ENCODE data around the gene LIF.

The LIF gene

DNA sequence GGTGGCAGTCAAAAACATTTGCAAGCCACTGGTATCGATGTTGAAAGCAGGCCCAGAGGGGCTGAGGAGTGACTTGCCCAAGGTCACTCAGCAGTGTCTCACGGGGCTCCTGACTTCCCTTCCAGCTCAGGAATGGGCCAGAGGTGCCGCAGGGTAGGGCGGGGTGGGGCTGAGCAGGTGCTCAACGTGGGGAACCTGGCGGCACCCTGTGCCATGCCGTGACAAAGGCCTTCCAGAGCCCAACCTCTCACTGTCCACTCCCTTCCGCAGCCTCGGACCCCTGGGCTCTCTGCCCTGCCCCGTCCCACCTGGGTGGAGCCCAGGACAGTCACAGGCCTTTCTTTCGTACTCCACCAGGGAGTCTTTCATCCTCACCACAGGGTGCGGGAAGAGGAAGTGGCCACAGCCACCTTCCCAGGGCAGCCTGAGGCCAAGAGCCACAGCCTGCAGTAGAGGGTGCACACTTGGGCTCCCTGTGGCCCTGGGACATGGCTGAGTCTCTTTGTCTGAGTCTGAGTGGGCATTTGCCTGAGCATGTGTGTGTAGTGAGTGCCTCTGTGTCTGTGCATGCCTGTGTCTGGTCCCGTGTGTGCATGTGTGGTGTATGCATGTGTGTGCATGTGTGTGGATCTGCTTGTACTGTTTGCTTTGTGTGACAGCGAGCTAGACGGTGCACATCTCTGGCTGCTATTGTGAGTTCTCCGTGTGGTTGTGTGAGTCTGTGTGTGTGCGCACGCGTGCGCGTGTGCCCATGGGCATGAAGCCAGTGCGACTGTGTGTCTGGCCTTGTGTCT is 6.0 kb upstream of the LIF start:
- H3K9ac ChIP-seq (ENCODE audit: low read length) = no peak overlapping the region
- H3K4me1 ChIP-seq (ENCODE audit: control insufficient read depth, insufficient read depth, low read length) = peaks cover 2% of the 10 kb centered on the region
- no peak overlapping the region for H3K27ac ChIP-seq (ENCODE audit: low read depth, low read length)
- no peaks in the 10 kb centered on the region for H3K36me3 ChIP-seq (ENCODE audit: control insufficient read depth, insufficient read depth, low read length)
- peak overlapping the region; percentile 0 for H3K4me3 ChIP-seq (ENCODE audit: low read length)
- H3K27me3 ChIP-seq (ENCODE audit: control insufficient read depth, insufficient read depth, low read length) = no peaks in the 10 kb centered on the region

GRCh38 chr22:30251711-30252110 is 5.2 kb upstream of the LIF start:
- peaks cover 2% of the 10 kb centered on the region for H3K4me1 ChIP-seq (ENCODE audit: control insufficient read depth, insufficient read depth, low read length)
- peaks cover 4% of the 10 kb centered on the region for H3K27me3 ChIP-seq (ENCODE audit: control insufficient read depth, insufficient read depth, low read length)
- no peak overlapping the region for H3K9ac ChIP-seq (ENCODE audit: low read length)
- no peak overlapping the region for H3K4me3 ChIP-seq (ENCODE audit: low read length)
- H3K36me3 ChIP-seq (ENCODE audit: control insufficient read depth, insufficient read depth, low read length) = no peaks in the 10 kb centered on the region
- no peak overlapping the region for H3K27ac ChIP-seq (ENCODE audit: low read depth, low read length)

DNA sequence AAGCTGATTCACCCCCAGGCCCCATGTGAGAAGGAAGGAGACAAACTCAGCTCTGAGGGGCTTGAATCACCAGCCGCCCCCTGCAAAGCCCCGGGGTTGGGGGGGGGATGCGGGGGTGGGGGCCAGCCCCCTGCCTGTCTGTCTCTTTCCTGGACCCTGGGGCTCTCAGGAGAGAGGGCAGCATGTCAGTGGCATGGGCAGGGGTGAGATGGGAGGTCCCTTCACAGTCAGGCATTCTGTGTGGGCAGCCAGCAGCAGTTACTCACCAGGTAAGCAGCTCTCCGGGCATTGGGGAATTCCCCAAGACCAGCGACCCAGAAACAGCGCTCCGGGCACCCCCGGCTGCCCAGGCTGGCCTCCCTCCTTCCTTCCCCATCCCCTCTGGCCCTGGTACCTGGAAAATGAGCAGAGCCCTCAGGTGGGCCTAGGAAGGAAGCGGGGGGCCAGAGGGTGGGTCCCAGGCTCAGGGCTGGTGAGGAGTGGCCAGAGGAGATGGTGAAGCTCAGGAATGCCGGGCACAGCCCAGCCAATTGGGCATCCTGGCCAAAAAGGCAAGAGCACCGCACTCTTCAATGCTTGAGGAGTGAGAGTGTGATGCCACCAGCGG is 4.2 kb upstream of the LIF start:
- peaks cover 4% of the 10 kb centered on the region for H3K27me3 ChIP-seq (ENCODE audit: control insufficient read depth, insufficient read depth, low read length)
- H3K4me3 ChIP-seq (ENCODE audit: low read length) = no peak overlapping the region
- H3K4me1 ChIP-seq (ENCODE audit: control insufficient read depth, insufficient read depth, low read length) = no peaks in the 10 kb centered on the region
- H3K9ac ChIP-seq (ENCODE audit: low read length) = no peak overlapping the region
- no peaks in the 10 kb centered on the region for H3K36me3 ChIP-seq (ENCODE audit: control insufficient read depth, insufficient read depth, low read length)
- H3K27ac ChIP-seq (ENCODE audit: low read depth, low read length) = no peak overlapping the region

GRCh38 chr22:30250039-30250565 is 3.5 kb upstream of the LIF start:
- H3K4me1 ChIP-seq (ENCODE audit: control insufficient read depth, insufficient read depth, low read length) = no peaks in the 10 kb centered on the region
- no peak overlapping the region for H3K27ac ChIP-seq (ENCODE audit: low read depth, low read length)
- no peak overlapping the region for H3K9ac ChIP-seq (ENCODE audit: low read length)
- no peaks in the 10 kb centered on the region for H3K36me3 ChIP-seq (ENCODE audit: control insufficient read depth, insufficient read depth, low read length)
- H3K4me3 ChIP-seq (ENCODE audit: low read length) = no peak overlapping the region
- H3K27me3 ChIP-seq (ENCODE audit: control insufficient read depth, insufficient read depth, low read length) = peaks cover 6% of the 10 kb centered on the region

- Histone ChIP-seq H3K27me3 (ENCODE audit: control insufficient read depth, insufficient read depth, low read length) (peaks cover 11% of the 10 kb centered on the region), H3K4me1 (ENCODE audit: control insufficient read depth, insufficient read depth, low read length) (no peaks in the 10 kb centered on the region), H3K4me3 (ENCODE audit: low read length) (no peak overlapping the region), H3K36me3 (ENCODE audit: control insufficient read depth, insufficient read depth, low read length) (no peaks in the 10 kb centered on the region), H3K9ac (ENCODE audit: low read length) (no peak overlapping the region), H3K27ac (ENCODE audit: low read depth, low read length) (no peak overlapping the region)
Measured at GRCh38 chr22:30249049-30250038, 2.8 kb upstream of the LIF start.

- peaks cover 11% of the 10 kb centered on the region for H3K27me3 ChIP-seq (ENCODE audit: control insufficient read depth, insufficient read depth, low read length)
Measured at GRCh38 chr22:30248484-30248883, 1.9 kb upstream of the LIF start.

DNA sequence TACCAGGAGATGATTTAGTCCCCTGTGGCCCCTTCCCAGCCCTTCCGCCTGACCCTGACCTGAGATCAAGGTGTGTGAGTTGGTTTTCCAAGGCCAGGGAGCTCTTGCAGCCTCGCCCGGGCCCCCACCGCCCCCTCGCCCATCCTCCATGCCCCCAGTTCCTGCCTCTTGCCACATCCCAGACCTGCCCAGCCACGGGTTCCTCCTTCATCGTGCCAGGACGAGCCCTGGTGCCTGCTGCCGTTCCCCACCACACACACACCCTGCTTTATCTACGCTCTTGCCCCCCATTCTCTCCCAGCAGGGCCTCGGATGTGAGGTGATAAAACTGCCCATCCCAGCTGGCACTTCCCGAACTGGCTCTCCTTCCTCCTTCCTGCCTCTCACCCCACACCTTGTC is 1.4 kb upstream of the LIF start:
- Histone ChIP-seq H3K36me3 (ENCODE audit: control insufficient read depth, insufficient read depth, low read length) (no peaks in the 10 kb centered on the region), H3K27ac (ENCODE audit: low read depth, low read length) (no peak overlapping the region), H3K27me3 (ENCODE audit: control insufficient read depth, insufficient read depth, low read length) (peaks cover 11% of the 10 kb centered on the region), H3K4me1 (ENCODE audit: control insufficient read depth, insufficient read depth, low read length) (no peaks in the 10 kb centered on the region), H3K9ac (ENCODE audit: low read length) (no peak overlapping the region), H3K4me3 (ENCODE audit: low read length) (no peak overlapping the region)

More at GRCh38 chr22:30248484-30248883, 1.9 kb upstream of the LIF start:
- H3K4me3 ChIP-seq (ENCODE audit: low read length) = no peak overlapping the region
- H3K36me3 ChIP-seq (ENCODE audit: control insufficient read depth, insufficient read depth, low read length) = no peaks in the 10 kb centered on the region
- H3K9ac ChIP-seq (ENCODE audit: low read length) = no peak overlapping the region
- H3K27ac ChIP-seq (ENCODE audit: low read depth, low read length) = no peak overlapping the region
- H3K4me1 ChIP-seq (ENCODE audit: control insufficient read depth, insufficient read depth, low read length) = no peaks in the 10 kb centered on the region

DNA sequence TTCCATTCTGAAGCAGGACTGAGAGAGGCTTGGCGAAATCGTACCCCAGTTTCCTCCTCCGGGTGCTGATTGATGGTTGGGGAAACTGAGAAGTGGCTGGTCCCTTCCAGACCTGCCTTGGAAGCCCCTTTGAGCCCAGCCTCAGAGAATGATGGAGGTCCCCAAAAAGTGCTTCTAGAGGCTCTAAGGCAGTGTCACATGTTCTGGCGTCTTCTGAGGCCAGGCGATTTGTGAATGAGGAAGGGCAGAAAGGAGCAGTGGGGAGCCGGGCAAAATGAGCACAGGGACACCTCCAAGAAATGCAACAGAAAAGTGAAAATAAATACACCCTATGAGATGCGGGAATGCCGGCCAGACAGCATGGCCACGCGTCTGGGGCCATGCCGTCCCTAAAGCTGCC is 1.0 kb upstream of the LIF start:
- Histone ChIP-seq H3K4me1 (ENCODE audit: control insufficient read depth, insufficient read depth, low read length) (no peaks in the 10 kb centered on the region), H3K9ac (ENCODE audit: low read length) (no peak overlapping the region), H3K27ac (ENCODE audit: low read depth, low read length) (no peak overlapping the region), H3K27me3 (ENCODE audit: control insufficient read depth, insufficient read depth, low read length) (peaks cover 11% of the 10 kb centered on the region), H3K4me3 (ENCODE audit: low read length) (no peak overlapping the region), H3K36me3 (ENCODE audit: control insufficient read depth, insufficient read depth, low read length) (no peaks in the 10 kb centered on the region)

GRCh38 chr22:30246814-30247376 is 336 bp upstream of the LIF start:
- H3K27ac ChIP-seq (ENCODE audit: low read depth, low read length) = no peak overlapping the region
- no peaks in the 10 kb centered on the region for H3K36me3 ChIP-seq (ENCODE audit: control insufficient read depth, insufficient read depth, low read length)

DNA sequence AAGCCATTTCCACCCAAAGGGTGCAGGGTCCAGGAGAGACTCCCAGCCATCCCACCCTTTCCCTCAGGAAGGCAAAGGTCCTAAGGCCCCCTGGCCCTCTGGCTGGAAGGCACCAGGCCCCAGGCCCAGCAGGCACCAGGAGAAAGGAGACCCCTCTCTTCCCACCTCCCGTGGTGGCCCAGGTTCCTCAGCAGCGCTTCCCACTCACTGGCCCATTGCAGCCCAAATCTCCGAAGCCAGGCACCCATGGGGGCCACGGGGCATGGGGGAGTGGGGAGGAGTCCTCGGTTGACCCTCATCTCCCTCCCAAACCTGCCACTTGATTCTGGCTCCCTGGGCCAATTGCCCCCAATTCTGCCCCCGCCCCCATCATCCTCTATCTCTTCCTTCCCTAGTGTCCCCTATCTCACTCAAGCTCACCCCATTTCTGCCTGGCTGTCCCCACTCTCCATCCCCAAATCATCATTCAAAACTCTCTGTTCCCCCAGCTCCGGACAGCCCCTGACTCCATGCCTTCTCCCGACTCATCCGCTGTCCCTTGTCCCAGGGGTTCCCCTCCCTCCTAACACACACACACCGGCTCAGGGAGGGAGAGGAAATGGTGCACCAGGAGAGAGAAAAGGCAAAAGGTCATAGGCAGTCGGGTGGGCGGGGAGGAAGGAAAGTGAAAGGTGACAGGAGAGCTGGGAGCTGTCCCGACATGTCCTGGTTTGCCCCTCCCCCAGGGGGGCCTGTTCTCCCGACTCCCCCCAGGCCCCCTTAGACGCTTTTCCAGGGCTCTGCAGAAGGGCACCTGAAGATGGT is 1.2 kb downstream of the LIF start:
- Histone ChIP-seq H3K27me3 (ENCODE audit: control insufficient read depth, insufficient read depth, low read length) (peaks cover 11% of the 10 kb centered on the region), H3K4me1 (ENCODE audit: control insufficient read depth, insufficient read depth, low read length) (no peaks in the 10 kb centered on the region), H3K36me3 (ENCODE audit: control insufficient read depth, insufficient read depth, low read length) (no peaks in the 10 kb centered on the region), H3K27ac (ENCODE audit: low read depth, low read length) (no peak overlapping the region), H3K9ac (ENCODE audit: low read length) (no peak overlapping the region), H3K4me3 (ENCODE audit: low read length) (peak overlapping the region; percentile 74)

More at GRCh38 chr22:30246814-30247376, 336 bp upstream of the LIF start:
- Histone ChIP-seq H3K4me1 (ENCODE audit: control insufficient read depth, insufficient read depth, low read length) (no peaks in the 10 kb centered on the region), H3K4me3 (ENCODE audit: low read length) (peak overlapping the region; percentile 74), H3K27me3 (ENCODE audit: control insufficient read depth, insufficient read depth, low read length) (peaks cover 11% of the 10 kb centered on the region), H3K9ac (ENCODE audit: low read length) (no peak overlapping the region)

- no peak overlapping the region for H3K4me3 ChIP-seq (ENCODE audit: low read length)
- no peak overlapping the region for H3K27ac ChIP-seq (ENCODE audit: low read depth, low read length)
- H3K36me3 ChIP-seq (ENCODE audit: control insufficient read depth, insufficient read depth, low read length) = no peaks in the 10 kb centered on the region
- H3K27me3 ChIP-seq (ENCODE audit: control insufficient read depth, insufficient read depth, low read length) = peaks cover 11% of the 10 kb centered on the region
- H3K4me1 ChIP-seq (ENCODE audit: control insufficient read depth, insufficient read depth, low read length) = no peaks in the 10 kb centered on the region
- H3K9ac ChIP-seq (ENCODE audit: low read length) = no peak overlapping the region
Measured at GRCh38 chr22:30244641-30245040, 1.9 kb downstream of the LIF start.
